Duodenal mucosa (tissue), 2 donors: ENCODE data around the gene TMEM207.

Experiments used
- H3K27ac ChIP-seq: one replicate; pipeline ENCODE4 v1.7.0; 2013; ENCODE audit warnings: low read depth, low read length
- H3K27me3 ChIP-seq, 2 donors: one replicate each; pipeline ENCODE4 v1.7.0; 2013; ENCODE audit warnings: low read length in 2 of 2, control low read depth in 1 of 2; ENCODE audit not compliant: insufficient read depth in 2 of 2, control insufficient read depth in 1 of 2
- H3K36me3 ChIP-seq, 2 donors: one replicate each; pipeline ENCODE4 v1.7.0; 2013; ENCODE audit warnings: low read length in 2 of 2, control low read depth in 1 of 2; ENCODE audit not compliant: insufficient read depth in 2 of 2, control insufficient read depth in 1 of 2
- H3K4me1 ChIP-seq, 2 donors: one replicate each; pipeline ENCODE4 v1.7.0; 2013; ENCODE audit warnings: low read length in 2 of 2, control low read depth in 1 of 2; ENCODE audit not compliant: insufficient read depth in 2 of 2, control insufficient read depth in 1 of 2
- H3K4me3 ChIP-seq, 2 donors: one replicate each; pipeline ENCODE4 v1.7.0; 2013; ENCODE audit warnings: low read length in 2 of 2, low read depth in 1 of 2
- H3K9ac ChIP-seq, 2 donors: one replicate each; pipeline ENCODE4 v1.7.0; 2013; ENCODE audit warnings: low read length in 2 of 2, low read depth in 1 of 2
- H3K9me3 ChIP-seq, 2 donors: one replicate each; pipeline ENCODE4 v1.7.0; 2013; ENCODE audit warnings: low read length in 2 of 2, control low read depth in 1 of 2; ENCODE audit not compliant: control insufficient read depth in 1 of 2

TMEM207 gene

DNA sequence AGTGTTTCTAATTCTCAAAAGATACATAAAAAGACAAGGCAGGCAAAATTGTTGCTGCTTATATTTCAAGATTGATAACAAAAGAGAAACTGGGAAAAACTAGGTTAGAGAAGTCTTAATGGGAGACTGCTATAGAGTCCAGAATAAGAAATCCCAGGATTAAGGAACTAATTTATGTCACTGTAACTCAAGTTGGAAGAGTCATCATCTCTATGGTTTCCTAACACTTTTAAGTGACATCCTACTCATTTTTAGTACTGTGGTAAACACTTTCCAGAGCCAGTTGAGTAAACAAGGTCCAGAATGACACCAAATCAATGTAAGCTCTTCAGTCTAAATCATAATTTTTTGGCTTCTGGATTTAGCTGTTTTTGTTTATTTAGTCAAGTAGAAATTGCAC is 53.7 kb downstream of the TMEM207 start:
- Histone ChIP-seq H3K9me3 (no peaks in the 10 kb centered on the region), H3K27ac (no peak overlapping the region), H3K27me3 (peaks cover 0 to 2% of the 10 kb centered on the region in 2 donors), H3K4me3 (no peak overlapping the region), H3K9ac (no peak overlapping the region), H3K36me3 (no peaks in the 10 kb centered on the region), H3K4me1 (no peaks in the 10 kb centered on the region)

DNA sequence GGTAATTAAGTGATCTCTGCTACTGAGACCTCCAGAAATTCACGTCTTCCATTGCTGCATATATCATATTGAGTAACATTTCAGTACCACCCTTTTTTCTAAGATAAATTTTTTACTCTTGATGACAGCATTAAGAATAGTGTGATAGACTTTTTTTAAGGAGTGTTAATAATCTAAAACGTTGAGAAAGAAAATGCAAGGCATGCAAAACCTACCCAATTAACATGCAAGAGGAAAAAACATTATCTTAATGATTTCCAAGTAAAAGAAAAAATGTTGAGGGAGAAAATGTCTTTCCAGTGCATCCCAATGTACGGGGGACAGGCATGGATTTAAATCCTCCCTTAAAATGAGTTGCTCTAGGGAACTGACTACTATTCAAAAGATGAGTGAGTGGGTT is 61.0 kb downstream of the TMEM207 start:
- Histone ChIP-seq H3K27ac (no peak overlapping the region), H3K9me3 (no peaks in the 10 kb centered on the region), H3K9ac (no peak overlapping the region), H3K27me3 (no peaks in the 10 kb centered on the region), H3K36me3 (no peaks in the 10 kb centered on the region), H3K4me1 (no peaks in the 10 kb centered on the region), H3K4me3 (no peak overlapping the region)

DNA sequence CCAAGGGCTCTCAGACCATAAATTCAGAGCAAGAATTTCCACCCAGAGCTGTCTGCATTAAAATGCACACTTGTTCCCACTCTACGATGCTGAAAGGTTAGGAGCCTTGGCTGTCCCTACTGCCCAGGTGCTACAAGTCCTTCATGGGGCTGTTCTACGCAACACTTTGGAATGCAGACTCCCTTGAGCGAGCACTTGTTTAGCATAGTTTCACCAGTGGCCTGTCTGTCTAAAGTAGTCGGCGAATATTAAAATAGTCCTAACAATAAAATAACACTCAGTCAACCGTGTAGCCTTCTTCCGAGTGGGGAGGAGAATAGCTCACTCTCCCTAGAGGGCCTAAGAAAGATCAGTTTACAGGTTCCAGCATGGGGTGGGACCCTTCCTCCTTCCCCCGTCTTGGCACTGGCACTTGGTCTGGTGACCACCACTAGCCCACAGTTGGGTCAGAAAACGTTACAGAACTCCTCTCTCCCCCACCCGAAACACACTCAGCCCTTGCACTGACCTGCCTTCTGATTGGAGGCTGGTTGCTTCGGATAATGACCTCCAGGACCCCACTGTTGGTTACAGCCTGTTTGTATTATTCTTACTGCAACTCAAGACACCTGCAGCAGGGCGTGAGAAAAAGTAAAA is 62.0 kb downstream of the TMEM207 start, which contains the start of gene CLDN16:
TSS of gene CLDN16 (plus strand) at position 586 of the 636 bp plus-strand sequence. CDS start 167 bp downstream, outside the sequence.
- Histone ChIP-seq H3K4me3 (no peak within 1 kb of the TSS), H3K9ac (no peak within 1 kb of the TSS), H3K27me3 (no peaks in the 10 kb centered on the region), H3K36me3 (no peaks in the 10 kb centered on the region), H3K27ac (no peak within 1 kb of the TSS), H3K4me1 (no peaks in the 10 kb centered on the region), H3K9me3 (no peaks in the 10 kb centered on the region)

DNA sequence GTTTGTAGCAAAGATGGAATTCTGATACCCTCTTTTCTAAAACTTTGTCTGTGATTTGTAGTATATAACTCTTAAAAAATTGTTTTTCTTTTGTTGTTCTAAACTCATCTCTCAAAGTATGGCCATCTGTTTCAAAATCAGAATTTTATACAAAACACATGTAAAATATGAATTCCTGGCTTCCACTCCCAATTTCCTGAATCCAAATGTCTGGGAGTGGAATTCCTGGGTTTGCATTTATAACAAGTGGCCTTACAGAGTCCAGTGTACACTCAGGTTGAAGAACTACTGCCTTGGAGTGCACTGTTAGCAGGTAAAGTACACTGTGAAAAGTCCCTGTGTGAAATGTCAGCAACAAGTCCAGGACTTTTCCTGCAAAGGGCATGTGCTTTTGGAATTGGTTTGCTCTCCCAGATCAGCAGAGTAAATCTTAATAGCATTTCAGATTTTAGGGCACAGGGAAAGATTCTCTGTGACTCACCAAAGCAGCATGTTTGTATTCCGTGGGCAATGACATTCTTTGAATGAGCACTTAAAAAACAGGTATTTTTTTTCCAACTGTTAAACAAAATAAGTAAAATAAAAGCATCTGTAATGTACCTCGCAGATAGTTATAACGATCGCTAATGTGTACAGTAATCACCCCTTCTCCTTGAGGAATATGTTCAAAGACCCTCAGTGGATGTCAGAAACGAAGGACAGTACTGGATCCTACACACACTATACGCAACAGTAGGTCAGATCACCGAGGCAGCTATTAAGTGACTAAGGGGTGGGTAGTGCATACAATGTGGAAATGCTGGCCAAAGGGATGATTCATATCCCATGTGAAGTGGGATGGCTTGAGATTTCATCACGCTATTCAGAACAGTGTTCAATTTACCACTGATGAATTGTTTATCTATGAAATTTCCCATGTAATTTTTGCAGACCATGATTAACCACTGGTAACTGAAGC is 63.7 kb downstream of the TMEM207 start:
- Histone ChIP-seq H3K27me3 (no peaks in the 10 kb centered on the region), H3K36me3 (no peaks in the 10 kb centered on the region), H3K4me3 (no peak overlapping the region), H3K27ac (no peak overlapping the region), H3K4me1 (no peaks in the 10 kb centered on the region), H3K9ac (no peak overlapping the region), H3K9me3 (no peaks in the 10 kb centered on the region)

DNA sequence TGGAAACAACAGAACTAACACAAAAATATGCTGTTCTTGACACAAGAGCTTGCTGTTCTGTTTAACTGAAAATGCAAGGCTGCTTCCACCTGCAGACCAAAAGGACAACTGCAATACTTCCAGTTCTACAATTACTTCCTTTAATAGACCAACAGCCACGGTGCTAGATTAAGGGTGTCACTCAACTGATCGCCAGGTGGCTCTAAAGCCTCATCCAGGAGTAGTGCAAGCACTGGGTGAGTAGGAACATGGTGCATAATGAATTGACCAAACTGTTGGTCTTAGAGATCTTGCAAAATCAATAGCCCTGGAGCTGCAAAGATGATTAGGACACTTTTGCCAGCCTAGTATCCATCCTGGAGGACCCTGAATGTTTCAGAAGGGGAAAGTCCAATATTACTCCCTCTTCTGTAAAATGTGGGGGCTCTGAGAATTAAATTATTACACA is 65.4 kb downstream of the TMEM207 start:
- H3K4me1 ChIP-seq, result no peaks in the 10 kb centered on the region
- no peak overlapping the region for H3K4me3 ChIP-seq
- H3K27ac ChIP-seq, result no peak overlapping the region
- no peaks in the 10 kb centered on the region for H3K36me3 ChIP-seq
- H3K9ac ChIP-seq, result no peak overlapping the region
- H3K9me3 ChIP-seq, result no peaks in the 10 kb centered on the region
- H3K27me3 ChIP-seq, result no peaks in the 10 kb centered on the region

DNA sequence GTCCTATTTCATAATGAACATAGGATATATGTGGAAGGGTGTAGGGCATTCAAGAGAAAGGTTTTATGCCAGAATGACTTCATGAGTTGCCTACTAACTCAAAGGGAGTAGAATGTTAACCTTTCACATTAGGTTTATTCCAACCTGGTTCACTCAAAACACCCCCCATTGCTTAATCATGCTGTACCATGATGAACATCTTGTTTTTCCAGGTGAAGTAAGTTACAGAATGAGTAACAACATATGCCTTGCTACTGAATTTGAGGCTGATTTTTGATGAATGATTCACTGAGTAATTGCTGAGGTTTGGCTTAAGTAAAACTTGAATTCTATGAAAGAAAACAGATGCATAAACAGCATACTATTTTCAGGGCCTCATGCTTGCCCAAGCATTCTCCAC is 67.6 kb downstream of the TMEM207 start:
- Histone ChIP-seq H3K9ac (no peak overlapping the region), H3K27ac (no peak overlapping the region), H3K4me3 (no peak overlapping the region), H3K4me1 (no peaks in the 10 kb centered on the region), H3K27me3 (no peaks in the 10 kb centered on the region), H3K36me3 (no peaks in the 10 kb centered on the region), H3K9me3 (no peaks in the 10 kb centered on the region)

DNA sequence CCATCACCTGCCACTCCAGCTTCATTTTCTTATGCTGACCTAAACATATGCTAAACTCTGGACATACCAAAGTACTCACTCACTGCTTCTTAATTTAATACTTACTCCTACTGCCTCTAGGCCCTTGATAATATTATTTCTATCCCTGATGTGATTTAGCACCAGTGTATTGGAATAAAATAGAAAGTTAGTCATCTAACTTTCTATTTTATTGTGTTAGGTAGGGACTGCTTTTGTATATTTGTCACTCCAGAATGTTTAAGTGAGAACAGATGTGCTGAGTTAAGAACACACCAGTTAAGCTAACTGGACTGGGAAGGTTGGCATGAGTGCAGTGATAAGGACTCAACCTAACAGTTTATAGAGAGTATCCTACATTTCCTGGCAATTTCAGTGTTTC is 68.3 kb downstream of the TMEM207 start:
- no peaks in the 10 kb centered on the region for H3K9me3 ChIP-seq
- H3K27ac ChIP-seq, result no peak overlapping the region
- H3K9ac ChIP-seq, result no peak overlapping the region
- no peaks in the 10 kb centered on the region for H3K27me3 ChIP-seq
- no peaks in the 10 kb centered on the region for H3K36me3 ChIP-seq
- no peaks in the 10 kb centered on the region for H3K4me1 ChIP-seq
- H3K4me3 ChIP-seq, result no peak overlapping the region

DNA sequence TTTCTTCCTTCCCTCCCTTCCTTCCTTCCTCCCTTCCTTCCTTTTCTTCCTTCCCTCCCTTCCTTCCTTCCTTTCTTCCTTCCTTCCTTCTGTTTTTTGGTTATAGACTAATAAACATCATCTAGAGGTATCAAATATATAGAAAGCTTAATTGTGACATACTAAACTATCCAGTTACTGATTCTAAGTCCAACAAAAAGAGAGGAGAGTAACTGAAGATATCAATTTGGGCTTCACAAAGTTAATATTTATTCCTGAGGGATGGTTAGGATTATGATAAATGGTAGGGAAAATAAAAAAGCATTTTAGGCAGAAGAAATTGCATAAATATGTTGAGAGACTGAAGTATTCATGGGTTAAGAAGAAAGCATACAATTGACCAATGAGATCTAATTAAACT is 69.5 kb downstream of the TMEM207 start:
- Histone ChIP-seq H3K27ac (no peak overlapping the region), H3K36me3 (no peaks in the 10 kb centered on the region), H3K9me3 (no peaks in the 10 kb centered on the region), H3K4me3 (no peak overlapping the region), H3K4me1 (peaks cover 0 to 3% of the 10 kb centered on the region in 2 donors), H3K27me3 (no peaks in the 10 kb centered on the region), H3K9ac (no peak overlapping the region)
